T-cell (primary cell): Measurements from ENCODE around the gene GPN2. TPM values are rescaled to one million over a fixed set of nuclear protein-coding genes. Genes with fewer than 3 reads are reported as not detected.

ENCODE experiments used
- ATAC-seq, 4 experiments: fragments of 200-7000 bp in 3 of 4; fragments of 150-1000 bp in 1 of 4; cut with Tn5 transposase; replicated peaks in 1 of 4; 1 replicate in 3 of 4; 2 replicates in 1 of 4; pipeline ENCODE4 v1.10.0; 2021; ENCODE audit warnings: moderate library complexity in 3 of 4, mild to moderate bottlenecking in 2 of 4, moderate number of reproducible peaks in 1 of 4
- CTCF ChIA-PET, 2 donors: fragments of 300-600 bp; sonication (Branson Sonifier 250); formaldehyde crosslinking; loops; one replicate each; lab custom pipeline; 2022; ENCODE audit warnings: antibody characterized with exemption in 2 of 2; lab: Charles Lee
- POLR2A ChIA-PET, 2 donors: fragments of 300-600 bp; sonication (Branson Sonifier 250); formaldehyde crosslinking; loops; one replicate each; lab custom pipeline; 2022; ENCODE audit warnings: antibody characterized with exemption in 2 of 2; lab: Charles Lee
- DNase-seq, 35 experiments: peaks; one replicate each; pipeline versions ENCODE4 v3.0.0 to v3.0.0-alpha.2; 2013 to 2023
- H3K27ac ChIP-seq: one replicate; pipeline ENCODE4 v1.5.1; 2013; ENCODE audit warnings: low read length
- H3K27me3 ChIP-seq, 2 experiments: replicated peaks in 1 of 2; 1 replicate in 1 of 2; 2 replicates in 1 of 2; pipeline versions ENCODE4 v1.6.1 to v1.7.0; 2013; ENCODE audit warnings: low read length in 1 of 2, mixed read lengths in 1 of 2; ENCODE audit not compliant: control insufficient read depth in 2 of 2, insufficient read depth in 2 of 2; ENCODE audit errors: extremely low read depth in 1 of 2
- H3K36me3 ChIP-seq, 2 donors: 1 replicate in 1 of 2; 2 replicates in 1 of 2; pipeline versions ENCODE4 v1.6.1 to v1.7.0; 2013; ENCODE audit warnings: low read length in 1 of 2; ENCODE audit not compliant: control insufficient read depth in 2 of 2, insufficient read depth in 1 of 2; ENCODE audit errors: extremely low read depth in 1 of 2
- H3K4me1 ChIP-seq, 2 experiments: 1 replicate in 1 of 2; 2 replicates in 1 of 2; pipeline versions ENCODE4 v1.6.1 to v1.7.0; 2013; ENCODE audit warnings: low read length in 2 of 2, mixed read lengths in 1 of 2; ENCODE audit not compliant: insufficient read depth in 2 of 2, control insufficient read depth in 1 of 2; ENCODE audit errors: extremely low read depth in 1 of 2
- H3K4me3 ChIP-seq, 2 donors: 1 replicate in 1 of 2; 2 replicates in 1 of 2; pipeline versions ENCODE4 v1.5.1 to v1.7.0; 2013; ENCODE audit warnings: mild to moderate bottlenecking in 2 of 2, low read length in 1 of 2, moderate library complexity in 1 of 2; ENCODE audit not compliant: control insufficient read depth in 1 of 2; ENCODE audit errors: extremely low read depth in 1 of 2
- H3K9me3 ChIP-seq: 2 replicates; pipeline ENCODE4 v1.7.0; 2013
- H3K27ac Mint-ChIP-seq, 2 donors: one replicate each; pipeline ENCODE4 v1.8.0; 2020 to 2021; ENCODE audit warnings: mild to moderate bottlenecking in 2 of 2, mixed read lengths in 2 of 2
- H3K27me3 Mint-ChIP-seq, 2 donors: one replicate each; pipeline ENCODE4 v1.8.0; 2021 to 2022; ENCODE audit warnings: mixed read lengths in 2 of 2
- H3K36me3 Mint-ChIP-seq: one replicate; pipeline ENCODE4 v1.8.0; 2021; ENCODE audit warnings: mixed read lengths
- H3K4me1 Mint-ChIP-seq, 3 donors: one replicate each; pipeline ENCODE4 v1.8.0; 2020 to 2022; ENCODE audit warnings: mixed read lengths in 3 of 3, mild to moderate bottlenecking in 1 of 3
- H3K4me3 Mint-ChIP-seq, 3 donors: one replicate each; pipeline ENCODE4 v1.8.0; 2020 to 2022; ENCODE audit warnings: mild to moderate bottlenecking in 3 of 3, mixed read lengths in 3 of 3, moderate library complexity in 3 of 3
- H3K9me3 Mint-ChIP-seq, 3 donors: one replicate each; pipeline ENCODE4 v1.8.0; 2020 to 2022; ENCODE audit warnings: mixed read lengths in 3 of 3
- WGBS: methylation state at CpG from one replicate; pipeline ENCODE4 v1.1.5; 2013; ENCODE audit warnings: missing lambda C conversion rate; ENCODE audit not compliant: insufficient coverage; 5-methylcytosine and 5-hydroxymethylcytosine counted together
- total RNA-seq, 35 experiments: library from RNA in 6 of 35; stranded (reverse) in 6 of 35; fragments of 120-200 nt in 1 of 35; gene quantifications; one replicate each; pipeline versions ENCODE4 v1.2.1 to v1.2.4 and lab custom pipeline; 2013 to 2026

The GPN2 gene
- total RNA-seq, 5 donors from 2014 or later (not counting 1 experiment from before 2014, with no cell fraction given) = 30.8 to 35.7 (median 32.7) TPM

DNA sequence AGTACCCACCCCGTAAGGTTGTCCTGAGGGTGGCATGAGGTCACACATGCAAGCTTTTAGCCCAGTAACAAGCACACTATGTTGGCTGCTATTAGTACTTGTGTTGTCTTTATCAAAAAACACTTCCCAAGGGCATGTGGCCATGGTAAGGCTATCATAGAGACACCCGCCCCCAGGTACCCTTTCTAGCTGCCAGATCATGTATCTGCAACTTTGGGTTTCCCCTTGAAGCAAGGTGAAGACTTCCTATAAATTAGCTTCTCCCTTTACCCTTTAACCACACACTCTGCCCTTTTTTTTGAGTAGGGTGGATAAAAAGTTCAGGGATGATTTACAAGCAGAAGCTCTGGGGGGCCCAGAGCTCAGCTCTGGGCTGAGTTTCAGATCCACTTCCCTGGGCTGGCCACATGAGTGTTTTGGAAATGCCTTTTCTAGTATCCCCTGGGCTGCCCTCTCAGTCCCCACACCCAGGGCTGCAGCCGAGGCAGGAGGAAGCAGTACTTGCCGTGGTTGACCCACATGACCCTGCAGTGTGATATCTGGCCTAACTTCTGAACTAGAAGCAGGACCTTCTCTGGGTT is 61.6 kb downstream of the GPN2 start:
- peaks cover 14% of the 10 kb centered on the region for H3K36me3 Mint-ChIP-seq
- Histone ChIP-seq H3K4me3 (peak overlapping the region in 1 of 2 donors; percentile 8), H3K27me3 (no peaks in the 10 kb centered on the region), H3K4me1 (peaks cover 21 to 78% of the 10 kb centered on the region in 2 experiments), H3K27ac (peak overlapping the region; percentile 59), H3K9me3 (no peaks in the 10 kb centered on the region), H3K36me3 (peaks cover 0 to 23% of the 10 kb centered on the region in 2 donors)
- POLR2A ChIA-PET = interaction anchor here in 1 of 2 donors (0.5 to 0.6 kb wide), 2 partner anchors 18 to 52 kb away, joined by 3 to 4 read pairs; no protein-coding TSS in a partner anchor
- ATAC-seq (no peak), DNase-seq (peak in 2 of 35 experiments; percentile 8 to 58)
- no peaks in the 10 kb centered on the region for H3K9me3 Mint-ChIP-seq
- CTCF ChIA-PET = interaction anchor here in 1 of 2 donors (1.0 to 1.7 kb wide), 2 partner anchors 37 to 72 kb away, joined by 3 to 10 read pairs; partner anchors contain the start of gene GPATCH3
- peaks cover 71 to 81% (median 77%) of the 10 kb centered on the region in 3 donors for H3K4me1 Mint-ChIP-seq
- H3K27ac Mint-ChIP-seq = peak overlapping the region; percentile 85 to 99
- WGBS = no CpG with 5 or more reads among the region's 4 CpGs
- no peaks in the 10 kb centered on the region for H3K27me3 Mint-ChIP-seq
- peak overlapping the region; percentile 87 to 98 (median 94) for H3K4me3 Mint-ChIP-seq

DNA sequence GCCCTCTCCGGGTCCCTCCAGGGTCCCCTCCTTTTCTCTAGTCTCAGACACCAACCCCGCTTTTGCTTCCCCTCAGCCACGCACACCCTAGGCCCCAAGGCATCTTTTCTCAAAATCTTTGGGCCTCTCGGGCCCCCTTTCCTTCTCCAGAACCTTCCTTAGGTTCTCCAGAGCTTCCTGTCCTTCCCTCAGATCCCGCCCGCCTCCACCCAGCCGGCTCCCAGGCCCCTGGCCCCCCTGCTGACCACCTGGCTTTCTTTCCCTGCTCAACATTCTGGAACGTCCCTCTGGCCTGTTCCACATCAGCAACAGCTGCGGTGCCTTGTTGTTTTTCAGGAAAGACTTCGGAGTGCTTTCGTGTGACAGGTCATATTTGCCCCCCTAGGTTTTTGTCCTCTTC is 62.4 kb downstream of the GPN2 start:
- Mint-ChIP-seq H3K27me3 (no peaks in the 10 kb centered on the region), H3K36me3 (peaks cover 13% of the 10 kb centered on the region), H3K27ac (peak overlapping the region; percentile 85 to 99), H3K9me3 (no peaks in the 10 kb centered on the region), H3K4me3 (peak overlapping the region; percentile 87 to 98 (median 94)), H3K4me1 (peaks cover 62 to 79% (median 73%) of the 10 kb centered on the region in 3 donors)
- DNase-seq (no peak), ATAC-seq (no peak)
- Histone ChIP-seq H3K4me3 (peak overlapping the region; percentile 58 to 67), H3K4me1 (peaks cover 13 to 70% of the 10 kb centered on the region in 2 experiments), H3K27me3 (no peaks in the 10 kb centered on the region), H3K9me3 (no peaks in the 10 kb centered on the region), H3K36me3 (peaks cover 0 to 19% of the 10 kb centered on the region in 2 donors), H3K27ac (peak overlapping the region; percentile 74)
- ChIA-PET CTCF (interaction anchor here in 1 of 2 donors (1.0 to 1.7 kb wide), 2 partner anchors 38 to 73 kb away, joined by 3 to 10 read pairs; partner anchors contain the start of gene GPATCH3), POLR2A (interaction anchor here in 1 of 2 donors (0.7 kb wide), 1 partner anchor 30 kb away, joined by 3 read pairs; no protein-coding TSS in a partner anchor)
- 48% methylated on average over 8 of the region's 11 CpGs for WGBS

DNA sequence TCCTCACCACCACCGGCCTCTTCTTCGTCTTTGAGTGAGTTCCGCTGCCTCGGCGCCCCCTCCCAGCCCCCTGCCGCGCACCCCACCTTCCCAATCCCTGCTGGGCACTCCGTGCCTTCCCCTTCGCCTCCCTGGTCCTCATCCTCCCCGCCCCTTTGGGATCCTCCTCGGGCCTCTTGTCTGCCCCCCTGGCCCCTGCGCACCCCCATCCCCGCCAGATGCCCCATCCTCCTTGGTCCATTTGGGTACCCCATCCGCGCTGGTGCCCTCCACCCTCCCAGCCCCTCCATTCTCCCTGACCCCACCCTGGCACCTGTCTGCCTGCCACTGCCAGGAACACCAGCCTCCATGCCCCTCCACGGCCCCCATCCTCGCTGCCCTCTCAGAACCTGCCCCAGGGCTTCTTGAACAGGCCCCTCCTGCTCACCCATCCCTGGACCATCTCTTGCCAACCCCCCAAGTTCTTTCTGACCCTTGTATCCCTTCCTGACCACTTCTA is 62.9 kb downstream of the GPN2 start:
- H3K27me3 Mint-ChIP-seq = no peaks in the 10 kb centered on the region
- H3K27ac ChIP-seq = peak overlapping the region; percentile 74
- H3K27ac Mint-ChIP-seq = peak overlapping the region; percentile 85 to 99
- no peaks in the 10 kb centered on the region for H3K9me3 ChIP-seq
- H3K4me3 ChIP-seq = peak overlapping the region; percentile 58 to 67
- ATAC-seq (no peak), DNase-seq (no peak)
- H3K36me3 ChIP-seq = peaks cover 0 to 14% of the 10 kb centered on the region in 2 donors
- peaks cover 12 to 65% of the 10 kb centered on the region in 2 experiments for H3K4me1 ChIP-seq
- H3K4me1 Mint-ChIP-seq = peaks cover 57 to 74% (median 68%) of the 10 kb centered on the region in 3 donors
- ChIA-PET CTCF (no interaction called here), POLR2A (interaction anchor here in 1 of 2 donors (0.7 kb wide), 1 partner anchor 29 kb away, joined by 3 read pairs; no protein-coding TSS in a partner anchor)
- H3K36me3 Mint-ChIP-seq = peaks cover 8% of the 10 kb centered on the region
- no peaks in the 10 kb centered on the region for H3K27me3 ChIP-seq
- WGBS = 4% methylated on average over 15 of the region's 17 CpGs
- peak overlapping the region; percentile 87 to 98 (median 94) for H3K4me3 Mint-ChIP-seq
- H3K9me3 Mint-ChIP-seq = no peaks in the 10 kb centered on the region

DNA sequence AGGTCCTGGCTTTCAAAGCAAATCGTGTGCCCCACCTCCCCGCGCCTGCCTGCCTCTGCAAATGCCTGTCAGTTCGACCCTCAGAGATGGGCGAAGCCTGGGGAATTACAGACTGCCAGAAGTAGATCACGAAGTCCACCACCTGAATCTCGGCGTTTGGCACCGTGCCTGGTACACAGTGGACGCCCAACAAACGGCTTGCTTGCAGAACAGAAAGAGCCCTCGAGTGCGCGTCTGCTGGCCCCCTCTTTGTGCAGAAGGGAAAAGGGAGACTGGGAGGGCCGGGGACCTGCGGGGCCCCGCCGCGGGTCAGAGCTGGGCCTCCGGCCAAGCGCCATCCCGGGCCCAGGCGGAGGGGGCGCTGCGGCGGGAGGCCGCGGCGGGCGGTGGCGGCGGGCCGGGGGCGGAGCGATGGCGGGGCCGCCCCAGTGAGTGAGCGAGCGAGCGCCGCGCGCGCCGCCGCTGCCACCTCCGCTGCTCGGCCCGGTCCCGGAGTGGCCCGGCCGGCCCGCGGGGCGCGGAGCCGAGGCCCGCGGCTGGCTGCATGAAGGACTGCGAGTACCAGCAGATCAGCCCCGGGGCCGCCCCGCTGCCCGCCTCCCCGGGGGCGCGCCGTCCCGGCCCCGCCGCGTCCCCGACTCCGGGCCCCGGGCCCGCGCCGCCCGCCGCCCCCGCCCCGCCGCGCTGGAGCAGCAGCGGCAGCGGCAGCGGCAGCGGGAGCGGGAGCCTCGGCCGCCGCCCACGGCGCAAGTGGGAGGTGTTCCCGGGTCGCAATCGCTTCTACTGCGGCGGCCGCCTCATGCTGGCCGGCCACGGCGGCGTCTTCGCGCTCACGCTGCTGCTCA is 63.6 kb downstream of the GPN2 start, which contains the start of gene ZDHHC18:
Gene ZDHHC18 (plus strand): TSS at position 428 of the 845 bp plus-strand sequence. CDS start 117 bp downstream, at position 545.
- Histone ChIP-seq H3K4me3 (peak within 1 kb of the TSS; percentile 58 to 67), H3K27ac (peak within 1 kb of the TSS; percentile 86), H3K9me3 (no peaks in the 10 kb centered on the region), H3K27me3 (no peaks in the 10 kb centered on the region), H3K36me3 (peaks cover 0 to 13% of the 10 kb centered on the region in 2 donors), H3K4me1 (peaks cover 12 to 61% of the 10 kb centered on the region in 2 experiments)
- POLR2A ChIA-PET = no interaction called here
- Mint-ChIP-seq H3K27me3 (no peaks in the 10 kb centered on the region), H3K9me3 (no peaks in the 10 kb centered on the region), H3K4me3 (peak within 1 kb of the TSS; percentile 87 to 98 (median 95)), H3K36me3 (peaks cover 4% of the 10 kb centered on the region), H3K4me1 (peaks cover 51 to 69% (median 61%) of the 10 kb centered on the region in 3 donors), H3K27ac (peak within 1 kb of the TSS; percentile 97 to 99)
- peak; percentile 89 to 92 (median 91) for ATAC-seq
- DNase-seq = peak in 34 of 35 experiments; percentile 33 to 87 (median 63)
- WGBS = under 1% methylated on average over 94 of the region's 107 CpGs
- CTCF ChIA-PET = interaction anchor here in 1 of 2 donors (0.5 to 2.3 kb wide), 2 partner anchors 15 to 135 kb away, joined by 3 to 10 read pairs; no protein-coding TSS in a partner anchor

Other genes starting within 250 kb of the GPN2 start
- gene ARID1A, start 194.3 kb downstream of the GPN2 start, total RNA-seq = 100 to 1,000 TPM; 122 to 148 (median 126) TPM
- 10 to 100 TPM; 10.3 to 24.0 (median 20.3) TPM for gene PIGV, start 102.3 kb downstream of the GPN2 start, total RNA-seq
- gene ZDHHC18, start 63.6 kb downstream of the GPN2 start, total RNA-seq = 10 to 100 TPM; 41.1 to 59.9 (median 50.6) TPM
- gene SFN, start 27.1 kb downstream of the GPN2 start, total RNA-seq = 1 to 10 TPM in 4 of 5 donors, under 1 TPM in 1; 0.28 to 1.7 (median 1.6) TPM
- 10 to 100 TPM; 23.6 to 28.6 (median 27.6) TPM for gene GPATCH3, start 10.2 kb upstream of the GPN2 start, total RNA-seq
- not detected for gene NR0B2, start 23.7 kb upstream of the GPN2 start, total RNA-seq
- 10 to 100 TPM; 39.1 to 45.7 (median 43.2) TPM for gene NUDC, start 31.5 kb upstream of the GPN2 start, total RNA-seq
- gene KDF1, start 70.2 kb upstream of the GPN2 start, total RNA-seq = 1 to 10 TPM in 4 of 5 donors, under 1 TPM in 1; 0.84 to 2.8 (median 2.3) TPM
- gene TRNP1, start 103.4 kb upstream of the GPN2 start, total RNA-seq = under 1 TPM in 3 of 5 donors, not detected in 2; 0.26 to 0.53 (median 0.38) TPM
- under 1 TPM in 3 of 5 donors, not detected in 2; 0.13 to 0.28 (median 0.23) TPM for gene TENT5B, start 122.6 kb upstream of the GPN2 start, total RNA-seq